Fibroblast of lung (primary cell): ENCODE measurements around the gene PHF1. TPM values are rescaled to one million over a fixed set of nuclear protein-coding genes. Genes with fewer than 3 reads are reported as not detected.

Experiments
- DNase-seq, 2 donors: peaks; one replicate each; pipeline versions ENCODE4 v3.0.0 to v3.0.0-alpha.2; 2010; ENCODE audit warnings: low read depth in 2 of 2
- H2AFZ ChIP-seq: 2 replicates; pipeline ENCODE4 v1.5.1; 2012; ENCODE audit warnings: low read length, control low read depth, inconsistent platforms
- H3K27ac ChIP-seq: 2 replicates; pipeline ENCODE4 v1.5.1; 2011; ENCODE audit warnings: low read length, control low read depth; ENCODE audit not compliant: insufficient read depth
- H3K27me3 ChIP-seq: 2 replicates; pipeline ENCODE4 v1.5.1; 2011; ENCODE audit warnings: mild to moderate bottlenecking, low read length; ENCODE audit not compliant: control insufficient read depth, insufficient read depth
- H3K36me3 ChIP-seq: 2 replicates; pipeline ENCODE4 v1.5.1; 2011; ENCODE audit warnings: low read length; ENCODE audit not compliant: control insufficient read depth, insufficient read depth
- H3K4me1 ChIP-seq: 2 replicates; pipeline ENCODE4 v1.5.1; 2011; ENCODE audit warnings: low read length; ENCODE audit not compliant: control insufficient read depth, insufficient read depth; ENCODE audit errors: extremely low read depth
- H3K4me2 ChIP-seq: 2 replicates; pipeline ENCODE4 v1.5.1; 2011; ENCODE audit warnings: low read length, control low read depth; ENCODE audit not compliant: insufficient read depth; ENCODE audit errors: extremely low read depth
- H3K4me3 ChIP-seq, 4 experiments: fragments of 200-600 bp in 1 of 4; sonication (generic) in 1 of 4; replicated peaks in 1 of 4; 2 replicates each; pipeline ENCODE4 v1.5.1; 2011 to 2016; ENCODE audit warnings: low read length in 4 of 4, low read depth in 3 of 4, mild to moderate bottlenecking in 3 of 4, control low read depth in 2 of 4, inconsistent platforms in 1 of 4, mixed read lengths in 1 of 4; ENCODE audit not compliant: insufficient read depth in 1 of 4; ENCODE audit errors: control extremely low read depth in 1 of 4
- H3K79me2 ChIP-seq: 2 replicates; pipeline ENCODE4 v1.5.1; 2012; ENCODE audit warnings: mild to moderate bottlenecking, low read length, inconsistent platforms; ENCODE audit not compliant: control insufficient read depth, insufficient read depth
- H3K9ac ChIP-seq: 2 replicates; pipeline ENCODE4 v1.5.1; 2011; ENCODE audit warnings: mild to moderate bottlenecking, low read length, control low read depth; ENCODE audit not compliant: insufficient read depth
- H3K9me3 ChIP-seq: 2 replicates; pipeline ENCODE4 v1.5.1; 2012; ENCODE audit warnings: low read depth, low read length; ENCODE audit not compliant: control insufficient read depth, insufficient read depth
- H4K20me1 ChIP-seq: 2 replicates; pipeline ENCODE4 v1.5.1; 2011; ENCODE audit warnings: low read length; ENCODE audit not compliant: control insufficient read depth, insufficient read depth; ENCODE audit errors: extremely low read depth
- EZH2 ChIP-seq: IDR thresholded peaks from 2 replicates; pipeline ENCODE4 v1.5.1; 2012; ENCODE audit warnings: low read length, control low read depth, mild to moderate bottlenecking; ENCODE audit errors: missing control alignments
- polyA plus RNA-seq, 2 donors: library from polyadenylated mRNA; depleted of rRNA in 1 of 2; stranded (reverse) in 1 of 2; unstranded in 1 of 2; fragments of >200 nt; gene quantifications; 2 replicates each; pipeline ENCODE4 v1.2.1, GENCODE V29; 2011 to 2012; ENCODE audit warnings: missing spikeins in 1 of 2
- total RNA-seq: library from RNA; depleted of rRNA; stranded (reverse); fragments of >200 nt; gene quantifications from 2 replicates; pipeline ENCODE4 v1.2.1, GENCODE V29; 2014
- TF ChIP-seq, protein P1 (sequence below), 2 donors: IDR thresholded peaks in 1 of 2; conservative IDR thresholded peaks in 1 of 2; 1 replicate in 1 of 2; 2 replicates in 1 of 2; pipeline ENCODE4 v1.5.1; 2011 to 2012; ENCODE audit warnings: low read length in 2 of 2, control low read depth in 1 of 2, inconsistent platforms in 1 of 2, low read depth in 1 of 2, mild to moderate bottlenecking in 1 of 2

Gene PHF1
- total and polyA plus RNA-seq, 2 donors (not counting 1 experiment from before 2014, with no cell fraction given) = 28.9 to 29.6 TPM

DNA sequence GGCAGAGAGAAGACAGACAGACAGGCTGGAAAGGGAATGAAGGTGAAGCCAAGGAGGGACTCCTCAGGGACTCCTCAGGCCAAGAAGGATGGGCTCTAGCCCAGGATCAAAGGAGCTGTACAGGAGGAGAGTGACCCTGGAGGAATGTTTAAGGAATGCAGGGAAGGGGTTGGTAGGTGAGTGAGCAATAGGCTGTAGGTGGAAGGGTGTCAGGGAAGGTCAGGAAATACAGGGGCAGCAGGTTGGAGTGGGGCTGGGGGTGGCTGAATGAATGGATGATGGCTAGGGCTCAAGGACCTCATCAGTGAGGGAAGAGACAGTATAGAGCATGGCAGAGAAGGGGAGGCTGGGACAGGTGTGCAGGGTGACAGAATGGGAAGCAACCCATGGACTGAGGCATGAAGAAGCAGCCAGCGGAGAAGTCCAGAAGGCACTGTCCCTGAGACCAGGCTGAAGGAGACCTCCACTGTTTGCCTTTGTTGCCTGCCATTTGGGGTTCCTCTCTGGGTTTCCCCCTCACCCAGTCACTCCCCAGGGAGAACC is 22.3 kb downstream of the PHF1 start:
- peaks cover 18% of the 10 kb centered on the region for H3K79me2 ChIP-seq
- H3K27me3 ChIP-seq = no peaks in the 10 kb centered on the region
- peak overlapping the region; percentile 20 for H3K9ac ChIP-seq
- H3K36me3 ChIP-seq = peaks cover 17% of the 10 kb centered on the region
- TF ChIP-seq, protein P1, sequence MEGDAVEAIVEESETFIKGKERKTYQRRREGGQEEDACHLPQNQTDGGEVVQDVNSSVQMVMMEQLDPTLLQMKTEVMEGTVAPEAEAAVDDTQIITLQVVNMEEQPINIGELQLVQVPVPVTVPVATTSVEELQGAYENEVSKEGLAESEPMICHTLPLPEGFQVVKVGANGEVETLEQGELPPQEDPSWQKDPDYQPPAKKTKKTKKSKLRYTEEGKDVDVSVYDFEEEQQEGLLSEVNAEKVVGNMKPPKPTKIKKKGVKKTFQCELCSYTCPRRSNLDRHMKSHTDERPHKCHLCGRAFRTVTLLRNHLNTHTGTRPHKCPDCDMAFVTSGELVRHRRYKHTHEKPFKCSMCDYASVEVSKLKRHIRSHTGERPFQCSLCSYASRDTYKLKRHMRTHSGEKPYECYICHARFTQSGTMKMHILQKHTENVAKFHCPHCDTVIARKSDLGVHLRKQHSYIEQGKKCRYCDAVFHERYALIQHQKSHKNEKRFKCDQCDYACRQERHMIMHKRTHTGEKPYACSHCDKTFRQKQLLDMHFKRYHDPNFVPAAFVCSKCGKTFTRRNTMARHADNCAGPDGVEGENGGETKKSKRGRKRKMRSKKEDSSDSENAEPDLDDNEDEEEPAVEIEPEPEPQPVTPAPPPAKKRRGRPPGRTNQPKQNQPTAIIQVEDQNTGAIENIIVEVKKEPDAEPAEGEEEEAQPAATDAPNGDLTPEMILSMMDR (conservative IDR thresholded peaks at IDR 0.05 in 1 of 2, IDR thresholded peaks at IDR 0.05 in 1 of 2; ENCODE audit: low read depth in 1 of 2, low read length in 2 of 2) = no peak
- peaks cover 22% of the 10 kb centered on the region for H3K4me1 ChIP-seq
- no peak for DNase-seq
- H3K4me3 ChIP-seq = no peak overlapping the region
- no peak overlapping the region for H2AFZ ChIP-seq
- no peak overlapping the region for H3K4me2 ChIP-seq
- H4K20me1 ChIP-seq = no peaks in the 10 kb centered on the region
- no peak overlapping the region for H3K27ac ChIP-seq
- H3K9me3 ChIP-seq = no peaks in the 10 kb centered on the region

DNA sequence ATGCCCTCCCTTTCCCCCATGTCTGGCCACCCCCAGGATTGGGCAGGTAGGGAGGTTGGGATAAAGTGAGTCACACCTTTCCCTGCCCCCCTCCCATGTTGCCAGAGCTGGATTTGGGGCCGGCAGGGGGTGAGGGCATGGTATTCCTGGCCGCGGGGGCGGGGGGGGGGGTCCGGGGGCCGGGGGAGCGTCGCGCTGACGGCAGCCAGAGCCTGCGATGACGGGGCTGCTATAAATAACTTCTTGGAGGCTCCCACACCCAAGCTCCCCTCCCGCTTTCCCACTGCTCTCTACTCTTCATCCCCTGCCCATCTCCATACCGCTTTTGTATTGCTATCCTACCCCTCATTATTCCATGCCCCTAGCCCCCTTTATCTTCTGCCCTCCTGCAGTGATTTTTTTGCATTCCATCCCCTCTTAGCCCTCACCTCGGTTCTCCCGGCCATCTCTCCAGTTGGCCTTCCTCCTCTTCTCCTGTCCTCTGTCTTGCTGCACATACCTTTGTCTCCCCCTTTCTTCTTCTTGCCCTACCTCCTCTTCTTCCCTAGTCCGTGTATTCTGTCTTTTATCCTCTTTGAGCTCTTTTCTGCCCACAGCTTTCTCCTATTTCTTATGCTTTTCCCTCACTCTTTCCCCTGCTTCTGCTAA is 22.9 kb downstream of the PHF1 start:
- H3K36me3 ChIP-seq = peaks cover 22% of the 10 kb centered on the region
- H3K4me3 ChIP-seq = no peak overlapping the region
- peaks cover 19% of the 10 kb centered on the region for H3K4me1 ChIP-seq
- H3K27ac ChIP-seq = peak overlapping the region; percentile 18
- H2AFZ ChIP-seq = no peak overlapping the region
- H3K9ac ChIP-seq = peak overlapping the region; percentile 20
- H3K9me3 ChIP-seq = no peaks in the 10 kb centered on the region
- no peak overlapping the region for H3K4me2 ChIP-seq
- no peaks in the 10 kb centered on the region for H3K27me3 ChIP-seq
- TF ChIP-seq EZH2 = no peak
- TF ChIP-seq, protein P1 (conservative IDR thresholded peaks at IDR 0.05 in 1 of 2, IDR thresholded peaks at IDR 0.05 in 1 of 2; ENCODE audit: low read depth in 1 of 2, low read length in 2 of 2) = no peak
- H3K79me2 ChIP-seq = peaks cover 13% of the 10 kb centered on the region
- peak; percentile 61 to 65 for DNase-seq
- H4K20me1 ChIP-seq = no peaks in the 10 kb centered on the region

DNA sequence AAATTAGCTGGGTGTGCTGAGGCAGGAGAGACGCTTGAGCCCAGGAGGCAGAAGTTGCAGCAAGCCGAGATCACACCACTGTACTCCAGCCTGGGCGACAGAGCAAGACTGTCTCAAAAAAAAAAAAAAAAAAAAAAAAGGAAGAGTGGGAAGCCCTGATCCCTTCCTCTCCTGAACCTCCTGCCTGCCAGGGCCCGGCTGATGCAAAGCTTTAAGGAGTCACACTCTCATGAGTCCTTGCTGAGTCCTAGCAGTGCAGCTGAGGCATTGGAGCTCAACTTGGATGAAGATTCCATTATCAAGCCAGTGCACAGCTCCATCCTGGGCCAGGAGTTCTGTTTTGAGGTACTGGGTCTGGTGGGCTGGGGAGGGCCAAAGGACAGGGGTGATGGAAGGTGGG is 24.1 kb downstream of the PHF1 start:
- Histone ChIP-seq H2AFZ (no peak overlapping the region), H3K27me3 (no peaks in the 10 kb centered on the region), H3K4me2 (no peak overlapping the region), H4K20me1 (no peaks in the 10 kb centered on the region), H3K9ac (no peak overlapping the region), H3K27ac (no peak overlapping the region), H3K4me3 (no peak overlapping the region), H3K4me1 (peaks cover 19% of the 10 kb centered on the region), H3K79me2 (peaks cover 11% of the 10 kb centered on the region), H3K9me3 (no peaks in the 10 kb centered on the region), H3K36me3 (peaks cover 22% of the 10 kb centered on the region)
- TF ChIP-seq, protein P1 (conservative IDR thresholded peaks at IDR 0.05 in 1 of 2, IDR thresholded peaks at IDR 0.05 in 1 of 2; ENCODE audit: low read depth in 1 of 2, low read length in 2 of 2) = no peak
- no peak for TF ChIP-seq EZH2
- no peak for DNase-seq
